ENCODE measurements around the gene CNNM2.

DNA sequence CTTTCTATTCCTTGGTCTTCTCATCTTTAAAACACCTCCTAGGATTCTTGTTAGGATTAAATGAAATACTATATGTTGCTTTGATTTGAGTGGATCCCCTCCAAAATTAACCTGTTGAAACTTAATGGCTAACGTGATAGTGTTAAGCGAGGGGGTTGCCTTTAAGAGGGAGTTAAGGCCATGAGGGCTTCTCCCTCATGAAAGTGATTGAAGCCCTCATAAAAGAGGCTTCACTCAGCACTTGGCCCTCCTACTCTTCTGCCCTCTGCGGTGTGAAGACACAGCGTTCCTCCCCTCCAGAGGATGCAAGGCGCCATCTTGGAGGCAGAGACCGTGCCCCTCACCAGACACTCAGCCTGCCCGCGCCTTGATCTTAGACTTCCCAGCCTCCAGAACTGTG lies 46.6 kb downstream of the CNNM2 start:
- TF ChIP-seq, protein P1, sequence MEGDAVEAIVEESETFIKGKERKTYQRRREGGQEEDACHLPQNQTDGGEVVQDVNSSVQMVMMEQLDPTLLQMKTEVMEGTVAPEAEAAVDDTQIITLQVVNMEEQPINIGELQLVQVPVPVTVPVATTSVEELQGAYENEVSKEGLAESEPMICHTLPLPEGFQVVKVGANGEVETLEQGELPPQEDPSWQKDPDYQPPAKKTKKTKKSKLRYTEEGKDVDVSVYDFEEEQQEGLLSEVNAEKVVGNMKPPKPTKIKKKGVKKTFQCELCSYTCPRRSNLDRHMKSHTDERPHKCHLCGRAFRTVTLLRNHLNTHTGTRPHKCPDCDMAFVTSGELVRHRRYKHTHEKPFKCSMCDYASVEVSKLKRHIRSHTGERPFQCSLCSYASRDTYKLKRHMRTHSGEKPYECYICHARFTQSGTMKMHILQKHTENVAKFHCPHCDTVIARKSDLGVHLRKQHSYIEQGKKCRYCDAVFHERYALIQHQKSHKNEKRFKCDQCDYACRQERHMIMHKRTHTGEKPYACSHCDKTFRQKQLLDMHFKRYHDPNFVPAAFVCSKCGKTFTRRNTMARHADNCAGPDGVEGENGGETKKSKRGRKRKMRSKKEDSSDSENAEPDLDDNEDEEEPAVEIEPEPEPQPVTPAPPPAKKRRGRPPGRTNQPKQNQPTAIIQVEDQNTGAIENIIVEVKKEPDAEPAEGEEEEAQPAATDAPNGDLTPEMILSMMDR (IDR thresholded peaks at IDR 0.05) = no peak
- TF ChIP-seq POLR2A (IDR thresholded peaks at IDR 0.05) = no peak
- no peak for TF ChIP-seq EP300 (IDR thresholded peaks at IDR 0.05)
